Measurements from ENCODE around the gene KDM4B.

KDM4B gene

GRCh38 chr19:5095568-5095850 is 126.6 kb downstream of the KDM4B start:
- ChIA-PET CTCF (no interaction called here), POLR2A (no interaction called here)
- no peak for TF ChIP-seq FOXA1 (IDR thresholded peaks at IDR 0.05)
- no peak for DNase-seq (ENCODE audit: extremely low spot score)

- CTCF ChIA-PET: interaction anchor here (0.6 kb wide), 1 partner anchor 29 kb away, joined by 3 read pairs; no protein-coding TSS in a partner anchor
- no peak for TF ChIP-seq NFRKB (IDR thresholded peaks at IDR 0.05)
- no peak for TF ChIP-seq SP1 (IDR thresholded peaks at IDR 0.05)
- TF ChIP-seq BHLHE40 (IDR thresholded peaks at IDR 0.05; ENCODE audit: borderline replicate concordance): no peak
- TF ChIP-seq TARDBP (IDR thresholded peaks at IDR 0.05): no peak
- no peak for TF ChIP-seq LEF1 (IDR thresholded peaks at IDR 0.05; ENCODE audit: borderline replicate concordance)
- TF ChIP-seq ZNF384 (IDR thresholded peaks at IDR 0.05): no peak
- no peak for TF ChIP-seq PKNOX1 (IDR thresholded peaks at IDR 0.05)
- no peak for TF ChIP-seq HDGF (IDR thresholded peaks at IDR 0.05; ENCODE audit: borderline replicate concordance)
- no peak for TF ChIP-seq L3MBTL2 (conservative IDR thresholded peaks at IDR 0.05)
- TF ChIP-seq SUZ12 (IDR thresholded peaks at IDR 0.05): no peak
- no peak for TF ChIP-seq FOXA1 (IDR thresholded peaks at IDR 0.05)
- no peak for TF ChIP-seq FOXM1 (IDR thresholded peaks at IDR 0.05; ENCODE audit: borderline replicate concordance)
- no peak for TF ChIP-seq ARNT (IDR thresholded peaks at IDR 0.05)
- TF ChIP-seq ELF4 (IDR thresholded peaks at IDR 0.05): no peak
- DNase-seq (ENCODE audit: extremely low spot score): no peak
- POLR2A ChIA-PET: no interaction called here
Observed at GRCh38 chr19:5096536-5096935, 127.6 kb downstream of the KDM4B start.

GRCh38 chr19:5097331-5097930 is 128.5 kb downstream of the KDM4B start:
- DNase-seq (ENCODE audit: extremely low spot score): no peak
- ChIA-PET CTCF (interaction anchor here (0.6 kb wide), 1 partner anchor 30 kb away, joined by 3 read pairs; no protein-coding TSS in a partner anchor), POLR2A (no interaction called here)
- no peak for TF ChIP-seq ELF4 (IDR thresholded peaks at IDR 0.05)
- no peak for TF ChIP-seq HDGF (IDR thresholded peaks at IDR 0.05; ENCODE audit: borderline replicate concordance)
- TF ChIP-seq TARDBP (IDR thresholded peaks at IDR 0.05): no peak
- no peak for TF ChIP-seq SUZ12 (IDR thresholded peaks at IDR 0.05)
- no peak for TF ChIP-seq FOXM1 (IDR thresholded peaks at IDR 0.05; ENCODE audit: borderline replicate concordance)
- TF ChIP-seq ZNF384 (IDR thresholded peaks at IDR 0.05): no peak
- no peak for TF ChIP-seq FOXA1 (IDR thresholded peaks at IDR 0.05)
- no peak for TF ChIP-seq FOXK2 (IDR thresholded peaks at IDR 0.05)
- no peak for TF ChIP-seq PKNOX1 (IDR thresholded peaks at IDR 0.05)
- no peak for TF ChIP-seq BHLHE40 (IDR thresholded peaks at IDR 0.05; ENCODE audit: borderline replicate concordance)
- no peak for TF ChIP-seq L3MBTL2 (conservative IDR thresholded peaks at IDR 0.05)
- TF ChIP-seq CTBP1 (IDR thresholded peaks at IDR 0.05; ENCODE audit: borderline replicate concordance): no peak
- no peak for TF ChIP-seq SP1 (IDR thresholded peaks at IDR 0.05)
- no peak for TF ChIP-seq LEF1 (IDR thresholded peaks at IDR 0.05; ENCODE audit: borderline replicate concordance)

- DNase-seq (ENCODE audit: extremely low spot score): no peak
- TF ChIP-seq SUZ12 (IDR thresholded peaks at IDR 0.05) (no peak), LEF1 (IDR thresholded peaks at IDR 0.05; ENCODE audit: borderline replicate concordance) (no peak), L3MBTL2 (conservative IDR thresholded peaks at IDR 0.05) (no peak), FOXM1 (IDR thresholded peaks at IDR 0.05; ENCODE audit: borderline replicate concordance) (no peak), BHLHE40 (IDR thresholded peaks at IDR 0.05; ENCODE audit: borderline replicate concordance) (no peak), TARDBP (IDR thresholded peaks at IDR 0.05) (no peak), ZNF384 (IDR thresholded peaks at IDR 0.05) (no peak), HDGF (IDR thresholded peaks at IDR 0.05; ENCODE audit: borderline replicate concordance) (no peak), CTBP1 (IDR thresholded peaks at IDR 0.05; ENCODE audit: borderline replicate concordance) (no peak), NFRKB (IDR thresholded peaks at IDR 0.05) (no peak), SP1 (IDR thresholded peaks at IDR 0.05) (no peak), ELF4 (IDR thresholded peaks at IDR 0.05) (no peak), FOXK2 (IDR thresholded peaks at IDR 0.05) (no peak)
- POLR2A ChIA-PET: no interaction called here
- CTCF ChIA-PET: no interaction called here
Observed at GRCh38 chr19:5097959-5098623, 129.2 kb downstream of the KDM4B start.

- POLR2A ChIA-PET: no interaction called here
- DNase-seq (ENCODE audit: extremely low spot score): no peak
- no peak for TF ChIP-seq ELF4 (IDR thresholded peaks at IDR 0.05)
- no peak for TF ChIP-seq PKNOX1 (IDR thresholded peaks at IDR 0.05)
- TF ChIP-seq FOXA1 (IDR thresholded peaks at IDR 0.05): no peak
- no peak for TF ChIP-seq SUZ12 (IDR thresholded peaks at IDR 0.05)
- TF ChIP-seq L3MBTL2 (conservative IDR thresholded peaks at IDR 0.05): no peak
- TF ChIP-seq FOXM1 (IDR thresholded peaks at IDR 0.05; ENCODE audit: borderline replicate concordance): no peak
- TF ChIP-seq BHLHE40 (IDR thresholded peaks at IDR 0.05; ENCODE audit: borderline replicate concordance): no peak
- CTCF ChIA-PET: no interaction called here
Observed at GRCh38 chr19:5098646-5099045, 129.7 kb downstream of the KDM4B start.

- ChIA-PET CTCF (no interaction called here), POLR2A (no interaction called here)
- DNase-seq (ENCODE audit: extremely low spot score): no peak
- TF ChIP-seq BHLHE40 (IDR thresholded peaks at IDR 0.05; ENCODE audit: borderline replicate concordance) (no peak), L3MBTL2 (conservative IDR thresholded peaks at IDR 0.05) (no peak), ZNF384 (IDR thresholded peaks at IDR 0.05) (no peak), SP1 (IDR thresholded peaks at IDR 0.05) (no peak), NFRKB (IDR thresholded peaks at IDR 0.05) (no peak), LEF1 (IDR thresholded peaks at IDR 0.05; ENCODE audit: borderline replicate concordance) (no peak), FOXM1 (IDR thresholded peaks at IDR 0.05; ENCODE audit: borderline replicate concordance) (no peak), ELF4 (IDR thresholded peaks at IDR 0.05) (no peak), FOXK2 (IDR thresholded peaks at IDR 0.05) (no peak), HDGF (IDR thresholded peaks at IDR 0.05; ENCODE audit: borderline replicate concordance) (no peak), CTBP1 (IDR thresholded peaks at IDR 0.05; ENCODE audit: borderline replicate concordance) (no peak), ARNT (IDR thresholded peaks at IDR 0.05) (no peak), TARDBP (IDR thresholded peaks at IDR 0.05) (no peak), FOXA1 (IDR thresholded peaks at IDR 0.05) (no peak), SUZ12 (IDR thresholded peaks at IDR 0.05) (no peak), PKNOX1 (IDR thresholded peaks at IDR 0.05) (no peak)
Observed at GRCh38 chr19:5099701-5100221, 130.8 kb downstream of the KDM4B start.
